Brain pericyte (primary cell): Measurements from ENCODE around the gene SULT6B1.
A peak's percentile ranks its signal among the peaks of the same experiment; 100 is the strongest.
"Not testable (repeated sequence)": the region's sequence is repeated elsewhere in the genome, so short reads cannot be mapped to it uniquely, and the experiment has no call there.

Experiments
- DNase-seq: peaks from one replicate; pipeline ENCODE4 v3.0.0-alpha.2; 2012; ENCODE audit warnings: low read depth, low spot score

SULT6B1 gene

DNA sequence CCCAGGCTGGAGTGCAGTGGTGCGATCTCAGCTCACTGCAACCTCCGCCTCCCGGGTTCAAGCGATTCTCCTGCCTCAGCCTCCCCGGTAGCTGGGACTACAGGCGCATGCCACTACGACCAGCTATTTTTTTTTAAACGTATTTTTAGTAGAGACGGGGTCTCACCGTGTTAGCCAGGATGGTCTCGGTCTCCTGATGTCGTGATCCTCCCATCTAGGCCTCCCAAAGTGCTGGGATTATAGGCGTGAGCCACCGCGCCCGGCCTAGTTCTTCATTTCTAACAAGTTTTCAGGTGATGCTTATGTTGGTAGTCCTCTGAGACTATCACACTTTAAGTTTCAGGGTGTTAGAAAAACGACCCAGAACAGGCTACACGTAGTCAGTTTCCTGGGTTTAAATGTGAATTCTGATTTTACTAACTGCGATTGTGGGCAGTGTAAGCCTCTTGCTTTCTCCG lies 7.4 kb upstream of the SULT6B1 start:
- not testable (repeated sequence) for DNase-seq

DNA sequence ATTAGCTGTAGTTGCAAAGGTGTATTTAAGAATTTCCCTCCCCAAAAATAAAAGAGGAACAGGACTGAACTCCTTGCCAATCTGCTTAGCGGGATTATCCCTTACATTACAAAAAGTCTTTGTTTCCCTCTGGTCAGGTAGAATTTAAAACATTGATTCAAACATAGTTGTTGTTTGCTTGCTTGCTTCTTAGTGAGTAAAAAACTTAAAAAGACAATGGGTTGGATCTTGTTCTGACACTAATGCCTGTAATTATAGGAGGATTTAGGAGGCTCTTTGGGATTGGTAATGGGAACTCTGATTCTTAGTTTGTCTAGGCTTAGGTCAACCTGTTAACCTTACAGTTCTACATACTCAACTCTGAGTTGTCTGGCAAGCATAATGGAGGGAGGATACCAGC lies 4.1 kb upstream of the SULT6B1 start:
- DNase-seq, result no peak

DNA sequence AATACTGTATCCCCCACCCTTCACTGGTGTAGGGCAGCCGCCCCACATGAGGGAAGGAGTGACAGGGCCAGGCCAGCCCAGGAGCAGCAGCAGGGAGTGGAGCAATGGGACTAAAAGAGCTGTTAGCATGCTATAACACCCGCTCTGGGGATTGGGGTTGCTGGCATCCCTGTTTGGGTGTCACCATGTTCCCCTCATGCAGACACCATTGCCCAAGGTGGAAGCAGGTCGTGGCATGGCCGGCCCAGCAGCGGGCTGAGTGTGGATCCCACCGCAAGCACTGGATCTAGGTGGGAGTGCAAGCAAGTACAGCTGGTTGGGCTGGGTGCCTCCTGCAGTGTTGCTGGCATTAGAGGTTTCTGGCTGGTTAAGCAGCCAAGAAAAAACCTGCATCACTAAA lies 3.3 kb upstream of the SULT6B1 start:
- DNase-seq, result no peak

DNA sequence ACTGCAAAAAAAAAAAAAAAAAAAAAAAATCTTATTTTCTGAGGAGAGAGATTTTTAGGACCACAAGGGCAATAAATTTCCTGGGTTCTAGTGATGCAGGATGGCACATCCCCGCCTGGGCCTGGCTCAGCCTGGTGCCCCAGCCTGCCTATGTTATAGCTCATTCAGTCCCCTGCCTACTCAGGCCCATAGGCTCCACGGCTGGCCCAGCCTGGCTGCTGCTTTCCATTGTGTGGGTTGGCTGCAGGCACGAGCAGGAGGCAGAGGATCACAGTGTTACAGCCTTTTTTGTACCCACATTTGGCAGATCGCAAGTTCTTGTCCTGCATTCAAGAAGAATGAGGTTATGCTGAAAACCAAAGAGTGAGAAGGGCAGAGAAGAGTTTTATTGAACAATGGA lies 2.8 kb upstream of the SULT6B1 start:
- DNase-seq, result no peak

DNA sequence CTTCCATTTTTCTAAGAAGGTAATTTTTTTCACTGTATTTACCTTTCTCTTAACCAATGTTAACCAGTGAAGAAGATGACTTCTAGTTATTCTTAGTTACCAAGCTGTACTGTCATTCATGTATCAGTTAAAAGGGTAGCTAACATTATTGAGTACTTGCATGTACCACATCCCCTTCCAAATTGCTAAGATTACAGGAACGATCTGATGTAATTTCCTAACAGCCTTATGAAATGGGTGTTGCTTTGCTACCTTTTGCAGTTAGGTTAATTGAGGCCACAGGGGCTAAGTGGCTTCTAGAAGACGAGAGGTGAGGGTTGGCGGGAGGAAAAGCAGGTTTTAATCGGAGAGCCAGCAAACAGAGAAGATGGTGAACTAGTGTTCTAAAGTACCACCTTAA lies 1.8 kb upstream of the SULT6B1 start:
- DNase-seq, result no peak

DNA sequence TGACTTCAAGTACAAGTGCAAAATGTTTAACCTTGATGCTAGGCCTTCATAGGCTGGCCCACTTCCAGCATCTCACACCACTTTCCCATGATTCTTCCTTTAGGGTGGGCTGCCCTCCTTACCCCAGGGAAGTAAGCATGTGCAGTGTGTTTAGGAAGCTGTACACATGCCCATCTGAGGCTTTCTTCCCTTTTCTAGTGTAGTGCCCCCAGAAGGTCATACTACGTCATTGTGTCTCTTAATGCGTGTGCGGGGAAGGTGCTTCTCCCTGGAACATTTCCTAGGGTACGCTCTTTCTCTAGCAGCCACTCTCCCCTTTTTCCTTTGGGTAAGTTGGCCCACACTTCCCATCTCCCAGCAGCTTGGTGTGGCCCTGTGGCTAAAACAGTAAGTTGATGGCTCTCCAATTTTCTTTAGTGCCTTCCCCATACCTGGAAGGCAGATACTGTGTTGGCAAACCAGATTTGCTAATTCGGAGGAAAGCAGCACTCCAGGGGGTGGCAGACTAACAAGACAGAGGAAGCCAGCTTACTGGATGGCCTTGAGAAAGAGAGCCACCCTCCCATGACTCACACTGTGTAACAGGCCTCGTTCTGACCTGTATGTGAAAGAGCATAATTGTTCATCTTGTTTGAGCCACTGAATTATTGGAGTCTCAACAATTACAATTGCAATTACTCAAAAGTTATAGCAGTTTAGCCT lies 1.1 kb upstream of the SULT6B1 start:
- peak; percentile 54 for DNase-seq

DNA sequence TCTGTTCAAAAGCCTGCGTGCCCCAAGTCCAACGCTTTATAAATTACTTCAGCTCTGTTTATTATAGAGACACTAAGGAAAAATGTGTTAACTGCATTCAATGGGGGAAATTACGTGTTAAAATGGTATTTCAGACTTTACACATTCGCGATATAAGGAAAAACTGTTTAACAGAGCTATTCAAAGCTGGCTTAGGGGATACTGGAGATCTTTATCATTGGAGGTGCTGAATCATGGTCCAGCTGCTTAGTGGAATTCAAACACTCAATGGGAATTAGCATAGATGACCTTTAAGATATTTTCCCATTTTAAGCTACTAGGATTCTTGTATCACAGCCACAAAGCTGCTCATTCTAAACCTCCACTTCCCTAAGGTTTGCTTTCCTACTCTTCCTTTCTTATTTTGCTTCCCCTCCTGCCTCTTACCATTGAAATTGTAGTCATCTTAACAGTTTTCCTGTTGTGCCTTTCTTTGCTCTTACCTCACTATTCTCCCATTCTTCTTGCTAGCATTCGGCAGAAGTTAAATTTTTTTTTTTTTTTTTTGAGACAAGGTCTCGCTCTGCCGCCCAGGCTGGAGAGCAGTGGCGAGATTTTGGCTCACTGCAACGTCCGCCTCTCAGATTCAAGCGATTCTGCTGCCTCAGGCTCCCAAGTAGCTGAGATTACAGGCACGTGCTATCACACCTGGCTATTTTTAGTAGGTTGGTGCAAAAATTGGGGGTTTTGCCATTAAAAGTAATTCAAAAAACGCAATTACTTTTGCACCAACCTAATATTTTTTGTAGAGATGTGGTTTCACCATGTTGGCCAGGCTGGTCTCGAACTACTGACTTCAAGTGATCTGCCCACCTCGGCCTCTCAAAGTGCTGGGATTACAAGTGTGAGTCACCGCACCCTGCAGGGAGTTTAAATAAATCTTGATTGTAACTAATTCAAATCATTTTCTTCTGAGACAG lies 6.5 kb downstream of the SULT6B1 start:
- DNase-seq, result no peak

DNA sequence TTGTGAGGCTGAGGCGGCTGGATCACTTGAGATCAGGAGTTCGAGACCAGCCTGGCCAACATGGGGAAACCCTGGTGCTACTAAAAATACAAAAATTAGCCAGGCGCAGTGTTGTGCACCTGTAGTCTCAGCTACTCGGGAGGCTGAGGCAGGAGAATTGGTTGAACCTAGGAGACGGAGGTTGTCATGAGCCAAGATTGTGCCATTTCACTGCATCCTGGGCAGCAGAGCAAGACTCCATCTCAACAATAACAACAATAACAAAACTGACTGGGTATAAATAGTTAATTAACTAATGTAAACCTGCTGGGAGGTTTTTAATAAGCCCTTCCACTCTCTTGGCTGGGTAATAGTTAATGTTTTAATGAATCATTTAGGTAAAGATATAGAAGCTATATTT lies 7.8 kb downstream of the SULT6B1 start:
- DNase-seq, result no peak

DNA sequence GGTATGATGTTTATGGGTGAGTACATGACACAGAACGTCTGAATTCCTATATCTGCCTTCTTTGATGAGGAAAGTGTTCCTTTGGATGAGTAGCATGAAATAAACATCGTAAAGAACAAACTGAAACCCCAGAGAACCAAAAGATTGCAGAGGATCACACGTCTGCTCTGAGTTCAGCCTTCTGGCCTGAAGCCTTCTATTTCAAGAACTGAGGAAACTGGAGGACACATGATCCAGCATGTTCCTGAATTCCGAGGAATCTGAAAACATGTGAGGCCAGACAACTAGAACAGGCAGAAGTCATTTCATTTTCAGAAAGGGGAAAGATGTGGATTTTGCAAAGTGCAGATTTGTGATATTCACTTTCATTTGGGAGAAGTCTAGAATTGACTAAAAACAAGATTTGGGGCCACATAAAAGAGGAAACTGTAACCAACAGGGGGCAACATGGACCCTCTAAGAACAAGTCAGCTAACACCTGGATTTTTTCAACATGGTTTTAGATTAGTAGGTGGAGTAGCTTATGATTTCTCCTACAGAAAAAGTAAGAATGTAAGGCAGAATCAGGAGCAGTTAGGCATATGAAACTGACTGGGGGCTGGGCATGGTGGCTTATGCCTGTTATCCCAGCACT lies 8.3 kb downstream of the SULT6B1 start:
- no peak for DNase-seq

DNA sequence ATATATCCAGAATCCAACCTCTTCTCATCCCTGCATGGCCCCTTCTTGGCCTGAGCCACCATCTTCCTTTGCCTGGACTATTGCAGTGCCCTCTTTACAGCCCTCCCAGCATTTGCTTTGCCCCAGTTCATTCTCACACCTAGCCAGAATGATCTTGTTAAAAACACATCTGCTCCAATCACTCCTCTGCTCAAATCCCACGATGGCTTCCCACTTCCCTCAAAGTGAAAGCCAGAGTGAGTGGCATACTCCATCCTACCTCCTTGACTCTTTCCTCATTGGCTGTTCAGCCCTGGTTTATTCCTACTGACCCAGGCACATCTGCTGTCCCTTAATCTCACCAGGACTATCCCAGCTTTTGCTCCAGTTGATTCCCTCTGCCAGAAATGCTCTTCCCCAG lies 14.7 kb downstream of the SULT6B1 start:
- no peak for DNase-seq

DNA sequence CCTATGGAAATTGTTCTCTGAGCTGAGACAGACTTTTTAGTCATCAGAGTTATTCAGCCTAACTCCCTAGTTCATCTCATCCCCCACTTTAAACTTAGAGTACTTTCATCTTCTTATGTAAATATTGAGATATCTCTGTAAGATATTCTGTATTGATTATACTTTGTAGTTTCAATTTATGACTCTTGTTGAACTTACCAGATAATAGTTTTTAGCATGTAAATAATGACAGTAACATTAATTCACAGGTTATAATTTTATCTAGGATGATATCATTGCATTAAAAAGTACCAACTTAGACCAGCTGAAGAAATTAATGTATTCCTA lies 16.9 kb downstream of the SULT6B1 start:
- DNase-seq, result no peak

DNA sequence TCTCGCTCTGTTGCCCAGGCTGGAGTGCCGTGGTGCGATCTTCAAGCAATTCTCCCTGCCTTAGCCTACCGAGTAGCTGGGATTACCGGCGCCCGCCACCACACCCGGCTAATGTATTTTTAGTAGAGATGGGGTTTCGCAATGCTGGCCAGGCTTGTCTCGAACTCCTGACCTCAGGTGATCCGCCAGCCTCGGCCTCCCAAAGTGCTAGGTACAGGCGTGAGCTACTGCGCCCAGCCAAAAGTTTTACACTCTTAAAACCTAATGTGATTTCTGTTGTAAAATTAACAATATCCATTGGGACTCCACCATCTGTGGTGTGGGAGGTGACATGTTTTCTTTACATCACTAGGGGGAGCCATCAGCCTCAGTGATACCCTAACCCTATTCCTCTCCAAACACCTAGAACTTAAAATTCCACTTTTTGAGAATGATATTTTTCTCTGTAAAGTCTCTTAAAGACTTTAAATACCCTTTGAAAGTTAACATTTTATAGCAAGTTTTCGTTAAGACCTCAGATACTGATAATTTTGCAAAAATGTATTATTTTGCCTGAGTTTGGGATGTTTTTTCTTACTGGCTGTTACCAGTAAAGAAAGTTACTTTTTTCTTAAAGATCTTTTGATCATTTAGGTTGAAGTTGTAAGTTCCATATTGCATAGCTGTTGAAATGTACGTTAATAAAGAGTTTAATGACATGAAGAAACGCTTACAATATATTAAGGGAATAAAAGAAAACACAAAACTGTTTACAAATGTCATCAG lies 20.1 kb downstream of the SULT6B1 start:
- no peak for DNase-seq

DNA sequence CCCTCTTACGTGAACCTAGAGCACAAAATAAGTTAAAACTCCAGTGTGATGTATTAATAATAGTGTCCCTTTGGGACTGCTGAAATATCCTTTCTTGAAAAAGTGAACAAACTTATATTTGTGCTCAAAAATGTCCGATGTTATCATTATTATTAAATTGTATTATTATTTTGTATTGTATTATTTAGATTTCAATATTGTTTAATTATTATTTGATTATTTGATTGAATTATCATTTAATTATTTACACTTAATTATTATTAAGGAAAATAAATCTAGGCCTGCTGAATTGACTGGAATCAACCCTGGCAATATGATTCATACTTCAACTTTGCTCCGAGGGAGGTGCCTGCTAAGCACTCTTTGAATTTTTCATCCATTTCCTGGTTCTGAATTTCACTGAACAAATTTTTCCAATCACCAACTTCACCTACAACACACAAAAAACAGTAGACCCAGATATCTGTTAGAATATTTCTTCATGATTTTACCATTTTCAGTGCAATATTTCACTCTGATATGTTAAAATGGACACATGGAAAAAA lies 20.8 kb downstream of the SULT6B1 start:
- no peak for DNase-seq

DNA sequence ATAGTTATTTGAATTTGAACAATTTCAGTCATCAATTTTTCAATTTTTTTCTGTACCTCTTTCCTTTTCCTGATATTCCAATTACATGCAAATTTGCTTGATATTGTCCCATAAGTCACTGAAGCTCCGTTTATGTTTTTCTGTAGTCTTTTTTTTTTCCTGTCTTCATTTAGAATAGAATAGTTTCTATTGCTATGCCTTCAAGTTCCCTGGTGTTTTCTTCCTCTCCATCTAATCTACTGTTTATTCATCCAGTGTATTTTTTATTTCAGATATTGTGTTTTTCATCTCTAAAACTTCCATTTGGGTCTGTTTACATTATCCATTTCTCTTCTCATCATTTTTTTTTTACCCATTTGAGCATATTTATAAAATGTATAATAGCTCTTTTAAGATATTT lies 23.7 kb downstream of the SULT6B1 start:
- DNase-seq, result no peak

DNA sequence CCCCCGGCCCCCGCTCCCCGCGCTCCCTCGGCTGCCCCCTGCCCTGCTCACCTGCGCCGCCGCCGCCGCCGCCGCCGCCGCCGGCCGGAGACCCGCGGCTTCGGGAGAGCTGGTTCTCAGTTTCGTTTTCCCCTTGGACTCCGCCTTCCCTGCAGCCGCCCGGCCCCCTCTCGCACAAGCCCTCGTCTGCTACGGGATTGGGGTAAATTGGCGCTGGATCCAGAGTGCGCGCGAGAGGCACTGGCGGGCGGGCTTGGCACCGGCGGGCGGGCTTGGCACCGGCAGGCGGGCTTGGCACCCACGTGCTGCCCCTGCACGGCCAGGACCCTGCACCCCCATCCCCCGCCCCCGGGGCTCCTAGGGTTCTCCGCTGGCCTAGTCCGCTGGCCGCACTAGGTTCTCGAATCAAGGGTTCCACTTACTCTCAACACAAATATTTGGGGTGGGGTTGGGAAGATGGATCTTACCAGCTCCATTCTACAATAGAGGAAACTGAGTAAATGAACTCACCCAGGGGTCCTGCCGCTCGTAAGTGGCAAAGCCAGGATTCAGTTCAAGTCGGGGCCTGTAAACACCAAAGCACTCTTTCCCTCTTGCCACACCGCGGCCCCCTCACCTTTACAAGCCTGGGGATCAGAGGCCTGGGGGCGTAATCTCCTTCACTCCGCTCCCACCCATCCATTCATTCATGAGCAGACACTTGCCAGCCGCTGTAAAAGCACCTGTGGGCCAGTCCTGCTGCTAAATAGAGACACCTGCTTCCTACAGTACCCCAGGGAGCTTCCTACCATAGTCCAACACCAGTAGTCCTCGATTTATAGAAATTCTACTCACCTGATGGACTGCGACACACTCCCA lies 31.4 kb downstream of the SULT6B1 start, which contains the start of gene EIF2AK2:
Gene EIF2AK2, minus strand, starts transcription at position 124 of the 858 bp plus-strand sequence. CDS start 9,174 bp downstream, outside the sequence.
- no peak for DNase-seq

DNA sequence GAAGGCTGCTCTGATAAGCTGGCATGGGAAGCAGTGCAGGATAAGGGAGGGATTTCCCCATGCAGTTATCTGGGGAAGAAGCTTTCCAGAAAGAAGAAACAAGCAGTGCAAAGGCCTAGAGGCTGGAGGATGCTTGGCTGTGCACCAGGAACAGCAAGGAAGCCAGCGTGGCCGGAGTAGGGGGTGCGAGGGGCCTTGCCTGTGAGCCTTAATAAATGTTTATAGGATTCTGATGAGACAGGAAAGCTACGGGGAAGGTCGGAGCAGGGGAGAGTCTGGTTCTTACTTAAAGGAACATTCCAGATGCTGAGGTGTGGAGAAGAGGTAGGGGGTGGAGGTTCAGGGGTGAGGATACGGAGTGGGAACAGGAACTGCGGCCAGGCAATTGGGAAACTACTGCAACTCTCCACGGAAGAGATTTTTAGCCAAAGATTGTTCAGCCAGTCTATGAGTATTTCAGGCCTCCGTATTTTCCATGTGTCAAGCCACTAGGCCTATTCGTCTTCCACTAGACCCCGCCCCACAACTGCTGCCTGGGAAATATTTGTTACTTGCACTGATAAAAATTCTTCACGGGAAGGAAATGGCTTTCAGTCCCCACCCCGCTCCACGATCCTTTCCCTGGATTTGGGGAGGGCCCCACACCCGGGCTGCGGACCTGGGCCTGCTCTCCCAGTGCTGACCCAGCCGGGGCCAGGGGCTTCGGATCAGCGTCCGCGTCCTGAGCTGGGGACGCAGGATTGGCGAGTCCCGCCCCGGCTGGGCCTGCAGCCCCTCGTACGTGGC lies 32.2 kb downstream of the SULT6B1 start:
- DNase-seq, result no peak

DNA sequence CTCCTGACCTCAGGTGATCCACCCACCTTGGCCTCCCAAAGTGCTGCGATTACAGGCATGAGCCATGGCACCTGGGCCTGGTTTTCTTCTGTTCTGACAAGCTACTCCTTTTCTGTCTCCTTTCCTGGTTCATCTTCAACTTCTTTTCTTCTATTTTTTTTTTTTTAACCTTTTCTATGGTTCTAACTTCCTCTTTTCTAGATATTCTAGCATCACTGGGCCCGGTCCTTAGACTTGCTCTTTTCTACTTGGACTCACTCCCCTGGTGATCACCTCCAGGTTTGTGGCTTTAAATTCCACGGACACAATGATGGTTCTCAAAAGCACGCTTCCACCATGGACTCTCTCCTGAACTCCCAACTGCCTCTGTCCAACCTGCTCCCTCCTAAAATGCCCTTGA lies 33.7 kb downstream of the SULT6B1 start:
- DNase-seq, result no peak

DNA sequence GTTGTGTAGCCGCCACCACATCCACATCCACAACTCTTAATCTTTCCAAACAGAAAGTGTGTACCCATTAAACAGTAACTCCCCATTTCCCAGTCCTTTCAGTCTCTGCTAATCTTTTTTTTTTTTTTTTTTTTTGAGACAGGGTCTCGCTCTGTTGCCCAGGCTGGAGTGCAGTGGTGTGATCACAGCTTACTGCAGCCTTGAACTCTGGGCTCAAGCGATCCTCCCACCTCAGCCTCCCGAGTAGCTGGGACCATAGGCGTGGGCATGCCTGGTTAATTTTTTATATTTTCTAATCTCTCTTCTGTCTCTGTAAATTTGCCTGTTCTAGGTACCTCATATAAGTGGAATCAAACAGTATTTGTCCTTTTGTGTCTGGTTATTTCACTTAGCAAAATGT lies 35.2 kb downstream of the SULT6B1 start:
- DNase-seq, result no peak

DNA sequence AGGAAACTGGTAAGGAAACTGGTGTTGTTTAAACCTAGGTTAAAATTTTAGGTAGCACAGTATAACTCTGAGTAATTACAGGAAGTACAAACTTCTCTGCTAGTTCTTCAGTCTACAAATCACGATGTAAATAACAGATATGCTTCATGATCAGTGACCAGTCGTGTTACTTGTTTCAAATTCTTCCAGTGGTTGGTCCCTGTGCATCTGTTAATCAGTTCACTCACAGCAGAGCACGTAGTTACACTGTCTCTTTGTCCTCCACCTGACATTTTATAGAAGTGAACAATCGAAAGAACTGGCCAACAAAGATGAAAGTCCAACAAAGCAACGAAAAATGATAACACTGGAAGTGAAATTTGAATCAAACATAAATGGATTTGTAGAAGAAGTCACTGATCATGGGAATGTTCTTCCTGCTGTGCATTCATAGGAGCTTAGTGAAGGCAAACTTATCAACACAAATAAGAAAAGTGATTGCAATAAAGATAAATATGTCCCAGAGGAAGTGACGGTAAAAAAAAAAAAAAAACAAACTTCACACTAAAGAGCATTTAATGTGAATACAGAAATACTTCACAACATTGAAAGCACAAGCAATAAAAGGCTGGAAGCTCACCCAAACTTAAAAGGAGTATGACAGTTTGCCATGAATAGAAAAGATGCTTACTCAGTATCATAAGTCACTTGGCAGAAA lies 38.7 kb downstream of the SULT6B1 start:
- no peak for DNase-seq
